T-cell (primary cell): ENCODE data around the gene RANBP6. TPM values are rescaled to one million over a fixed set of nuclear protein-coding genes. Genes with fewer than 3 reads are reported as not detected.

Source experiments
- ATAC-seq, 4 experiments: fragments of 200-7000 bp in 3 of 4; fragments of 150-1000 bp in 1 of 4; cut with Tn5 transposase; replicated peaks in 1 of 4; 1 replicate in 3 of 4; 2 replicates in 1 of 4; pipeline ENCODE4 v1.10.0; 2021; ENCODE audit warnings: moderate library complexity in 3 of 4, mild to moderate bottlenecking in 2 of 4, moderate number of reproducible peaks in 1 of 4
- CTCF ChIA-PET, 2 donors: fragments of 300-600 bp; sonication (Branson Sonifier 250); formaldehyde crosslinking; loops; one replicate each; lab custom pipeline; 2022; ENCODE audit warnings: antibody characterized with exemption in 2 of 2; lab: Charles Lee
- POLR2A ChIA-PET, 2 donors: fragments of 300-600 bp; sonication (Branson Sonifier 250); formaldehyde crosslinking; loops; one replicate each; lab custom pipeline; 2022; ENCODE audit warnings: antibody characterized with exemption in 2 of 2; lab: Charles Lee
- DNase-seq, 35 experiments: peaks; one replicate each; pipeline versions ENCODE4 v3.0.0 to v3.0.0-alpha.2; 2013 to 2023
- H3K27ac ChIP-seq: one replicate; pipeline ENCODE4 v1.5.1; 2013; ENCODE audit warnings: low read length
- H3K27me3 ChIP-seq, 2 experiments: replicated peaks in 1 of 2; 1 replicate in 1 of 2; 2 replicates in 1 of 2; pipeline versions ENCODE4 v1.6.1 to v1.7.0; 2013; ENCODE audit warnings: low read length in 1 of 2, mixed read lengths in 1 of 2; ENCODE audit not compliant: control insufficient read depth in 2 of 2, insufficient read depth in 2 of 2; ENCODE audit errors: extremely low read depth in 1 of 2
- H3K36me3 ChIP-seq, 2 donors: 1 replicate in 1 of 2; 2 replicates in 1 of 2; pipeline versions ENCODE4 v1.6.1 to v1.7.0; 2013; ENCODE audit warnings: low read length in 1 of 2; ENCODE audit not compliant: control insufficient read depth in 2 of 2, insufficient read depth in 1 of 2; ENCODE audit errors: extremely low read depth in 1 of 2
- H3K4me1 ChIP-seq, 2 experiments: 1 replicate in 1 of 2; 2 replicates in 1 of 2; pipeline versions ENCODE4 v1.6.1 to v1.7.0; 2013; ENCODE audit warnings: low read length in 2 of 2, mixed read lengths in 1 of 2; ENCODE audit not compliant: insufficient read depth in 2 of 2, control insufficient read depth in 1 of 2; ENCODE audit errors: extremely low read depth in 1 of 2
- H3K4me3 ChIP-seq, 2 donors: 1 replicate in 1 of 2; 2 replicates in 1 of 2; pipeline versions ENCODE4 v1.5.1 to v1.7.0; 2013; ENCODE audit warnings: mild to moderate bottlenecking in 2 of 2, low read length in 1 of 2, moderate library complexity in 1 of 2; ENCODE audit not compliant: control insufficient read depth in 1 of 2; ENCODE audit errors: extremely low read depth in 1 of 2
- H3K9me3 ChIP-seq: 2 replicates; pipeline ENCODE4 v1.7.0; 2013
- H3K27ac Mint-ChIP-seq, 2 donors: one replicate each; pipeline ENCODE4 v1.8.0; 2020 to 2021; ENCODE audit warnings: mild to moderate bottlenecking in 2 of 2, mixed read lengths in 2 of 2
- H3K27me3 Mint-ChIP-seq, 2 donors: one replicate each; pipeline ENCODE4 v1.8.0; 2021 to 2022; ENCODE audit warnings: mixed read lengths in 2 of 2
- H3K36me3 Mint-ChIP-seq: one replicate; pipeline ENCODE4 v1.8.0; 2021; ENCODE audit warnings: mixed read lengths
- H3K4me1 Mint-ChIP-seq, 3 donors: one replicate each; pipeline ENCODE4 v1.8.0; 2020 to 2022; ENCODE audit warnings: mixed read lengths in 3 of 3, mild to moderate bottlenecking in 1 of 3
- H3K4me3 Mint-ChIP-seq, 3 donors: one replicate each; pipeline ENCODE4 v1.8.0; 2020 to 2022; ENCODE audit warnings: mild to moderate bottlenecking in 3 of 3, mixed read lengths in 3 of 3, moderate library complexity in 3 of 3
- H3K9me3 Mint-ChIP-seq, 3 donors: one replicate each; pipeline ENCODE4 v1.8.0; 2020 to 2022; ENCODE audit warnings: mixed read lengths in 3 of 3
- WGBS: methylation state at CpG from one replicate; pipeline ENCODE4 v1.1.5; 2013; ENCODE audit warnings: missing lambda C conversion rate; ENCODE audit not compliant: insufficient coverage; 5-methylcytosine and 5-hydroxymethylcytosine counted together
- total RNA-seq, 35 experiments: library from RNA in 6 of 35; stranded (reverse) in 6 of 35; fragments of 120-200 nt in 1 of 35; gene quantifications; one replicate each; pipeline versions ENCODE4 v1.2.1 to v1.2.4 and lab custom pipeline; 2013 to 2026

The RANBP6 gene
- total RNA-seq, 5 donors from 2014 or later (not counting 1 experiment from before 2014, with no cell fraction given), result 26.2 to 34.6 (median 29.3) TPM

- CTCF ChIA-PET, result interaction anchor here in 1 of 2 donors (1.0 to 1.2 kb wide), 4 partner anchors 8 to 398 kb away, joined by 3 to 11 read pairs (median 6); partner anchors contain the start of gene UHRF2
- Histone ChIP-seq H3K4me1 (peaks cover 10 to 16% of the 10 kb centered on the region in 2 experiments), H3K36me3 (peaks cover 0 to 9% of the 10 kb centered on the region in 2 donors), H3K27me3 (no peaks in the 10 kb centered on the region), H3K4me3 (peak overlapping the region; percentile 88 to 97), H3K27ac (peak overlapping the region; percentile 84), H3K9me3 (peaks cover 2% of the 10 kb centered on the region)
- H3K9me3 Mint-ChIP-seq, result peaks cover 8 to 21% (median 20%) of the 10 kb centered on the region in 3 donors
- peaks cover 36% of the 10 kb centered on the region for H3K36me3 Mint-ChIP-seq
- peak in 1 of 35 experiments; percentile 17 for DNase-seq
- peak in 2 of 4 experiments; percentile 5 to 30 for ATAC-seq
- H3K27me3 Mint-ChIP-seq, result no peaks in the 10 kb centered on the region
- peak overlapping the region; percentile 90 to 99 for H3K27ac Mint-ChIP-seq
- POLR2A ChIA-PET, result interaction anchor here (0.5 to 1.1 kb wide), 6 partner anchors 9 to 398 kb away, joined by 3 to 23 read pairs (median 4); partner anchors contain the start of gene UHRF2 (in 1 of the 2)
- 3% methylated on average over 4 of the region's 9 CpGs for WGBS
- peak overlapping the region; percentile 89 to 98 (median 95) for H3K4me3 Mint-ChIP-seq
- peaks cover 32 to 49% (median 43%) of the 10 kb centered on the region in 3 donors for H3K4me1 Mint-ChIP-seq
These were observed 654 bp downstream of the RANBP6 start for GRCh38 chr9:6014670-6015270.

DNA sequence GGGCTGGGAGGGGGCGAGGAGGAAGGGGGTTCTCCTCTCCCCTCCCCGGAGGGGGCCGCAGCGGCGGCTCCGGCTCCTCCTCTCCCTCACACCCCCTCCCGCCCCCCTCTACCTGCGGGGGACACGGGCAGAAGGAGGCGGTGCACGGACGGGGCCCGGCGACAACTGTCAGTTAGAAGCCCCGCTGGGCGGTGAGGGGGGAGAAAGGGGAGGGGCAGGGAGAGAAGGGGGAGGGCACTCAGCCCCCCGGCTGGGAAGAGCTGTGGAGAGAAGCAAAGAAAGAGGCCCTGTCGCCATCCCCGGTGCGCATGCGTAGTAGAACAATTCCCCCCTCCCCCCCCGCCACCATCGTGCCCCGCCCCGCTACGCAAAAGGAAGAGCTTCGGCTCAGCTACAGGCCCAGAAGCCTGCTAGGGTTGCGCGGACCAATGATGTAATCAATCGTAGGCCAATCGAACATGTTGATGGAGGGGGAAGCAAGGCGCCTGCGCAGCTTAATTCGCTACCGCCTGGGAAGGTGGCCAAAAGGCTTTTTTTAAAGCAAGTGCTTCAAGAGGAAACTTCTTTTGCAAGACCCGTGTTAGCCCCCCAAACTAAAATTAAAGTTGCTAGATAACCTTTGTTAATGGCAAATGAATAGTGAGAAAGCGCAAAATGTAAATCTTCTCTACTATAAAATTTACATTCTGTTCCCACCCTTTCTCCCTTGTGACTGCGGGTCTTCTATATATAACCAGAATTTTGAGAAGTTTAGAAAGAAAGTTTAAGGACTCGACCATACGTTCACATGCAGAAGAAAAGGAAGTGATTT is 7.0 kb downstream of the RANBP6 start:
- peak overlapping the region; percentile 77 to 95 (median 77) for H3K4me3 Mint-ChIP-seq
- Histone ChIP-seq H3K27me3 (no peaks in the 10 kb centered on the region), H3K36me3 (peaks cover 0 to 14% of the 10 kb centered on the region in 2 donors), H3K4me3 (peak overlapping the region in 1 of 2 donors; percentile 91), H3K4me1 (peaks cover 13 to 16% of the 10 kb centered on the region in 2 experiments), H3K27ac (peak overlapping the region; percentile 95), H3K9me3 (no peaks in the 10 kb centered on the region)
- POLR2A ChIA-PET, result interaction anchor here (0.6 to 1.1 kb wide), 9 partner anchors 14 to 1347 kb away, joined by 3 to 14 read pairs (median 5); partner anchors contain the start of gene RIC1 (in 1 of the 2)
- H3K36me3 Mint-ChIP-seq, result peaks cover 22% of the 10 kb centered on the region
- peaks cover 49 to 70% (median 60%) of the 10 kb centered on the region in 3 donors for H3K4me1 Mint-ChIP-seq
- ATAC-seq, result peak; percentile 72 to 77 (median 73)
- peak; percentile 78 to 98 (median 95) for DNase-seq
- CTCF ChIA-PET, result interaction anchor here (0.6 to 2.4 kb wide), 12 partner anchors 8 to 298 kb away, joined by 3 to 11 read pairs (median 4); partner anchors contain the start of gene ERMP1 (in 1 of the 2)
- no peaks in the 10 kb centered on the region for H3K27me3 Mint-ChIP-seq
- peak overlapping the region; percentile 85 to 88 for H3K27ac Mint-ChIP-seq
- H3K9me3 Mint-ChIP-seq, result peaks cover 8 to 17% (median 15%) of the 10 kb centered on the region in 3 donors
- no CpG with 5 or more reads among the region's 40 CpGs for WGBS

DNA sequence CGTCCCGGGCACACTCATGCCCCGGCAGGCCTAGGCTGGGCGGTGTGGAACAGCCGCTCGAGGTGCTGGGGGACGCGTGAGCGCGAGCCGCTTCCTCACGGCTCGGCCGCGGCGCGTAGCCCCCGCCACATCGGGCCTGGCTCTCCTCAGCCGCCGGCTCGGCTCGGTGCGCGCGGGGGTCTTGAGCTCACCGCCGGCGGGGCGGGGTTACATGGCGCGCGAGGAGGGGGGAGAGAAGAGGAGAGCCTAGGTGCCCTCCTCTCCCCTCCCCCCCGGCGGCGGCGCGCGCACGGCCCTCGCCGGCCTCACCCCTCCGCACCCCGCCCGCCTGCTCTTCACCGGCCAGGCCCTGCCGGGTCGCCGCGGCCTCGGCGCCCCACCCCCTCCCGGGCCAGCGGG is 7.7 kb downstream of the RANBP6 start:
- DNase-seq, result peak in 34 of 35 experiments; percentile 64 to 87 (median 78)

DNA sequence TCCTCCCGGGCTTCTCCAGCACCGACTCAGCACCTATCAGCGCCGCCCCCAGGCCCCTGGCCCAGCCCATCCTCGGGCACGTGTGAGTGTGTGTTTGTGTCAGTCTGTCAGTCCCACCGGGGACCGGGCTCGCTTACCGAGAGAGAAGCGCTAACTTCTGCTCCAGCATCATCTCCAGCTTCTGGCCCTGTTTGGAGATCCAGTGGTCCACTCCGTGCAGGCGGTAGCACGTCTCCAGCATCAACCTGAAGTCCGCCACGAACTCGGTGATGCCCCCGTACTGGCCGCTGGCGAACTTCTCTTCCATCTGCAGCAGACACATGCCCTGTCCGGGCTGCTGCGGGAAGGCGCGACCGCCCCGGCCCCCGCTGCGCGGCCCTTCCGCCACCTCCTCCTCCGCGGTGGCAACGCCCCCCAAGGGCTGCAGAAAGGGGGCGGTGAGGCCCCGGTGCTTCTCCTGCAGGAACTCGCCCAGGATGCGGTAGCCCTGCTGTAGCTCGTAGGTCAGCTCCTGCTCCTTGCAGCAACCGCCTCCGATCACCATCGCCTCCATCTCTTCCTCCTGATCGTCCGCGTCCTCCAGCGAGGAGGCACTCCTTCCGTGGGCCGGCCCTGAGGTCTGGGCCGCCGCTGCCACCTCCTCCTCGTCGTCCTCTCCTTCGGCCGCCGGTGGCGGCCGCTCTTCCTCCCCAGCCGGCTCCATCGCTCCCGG is 8.2 kb downstream of the RANBP6 start:
- Mint-ChIP-seq H3K27me3 (no peaks in the 10 kb centered on the region), H3K4me3 (peak overlapping the region; percentile 92 to 95 (median 93)), H3K4me1 (peaks cover 43 to 67% (median 57%) of the 10 kb centered on the region in 3 donors), H3K9me3 (peaks cover 3 to 7% (median 7%) of the 10 kb centered on the region in 3 donors), H3K36me3 (peaks cover 10% of the 10 kb centered on the region), H3K27ac (peak overlapping the region; percentile 92 to 96)
- peaks cover 0 to 10% of the 10 kb centered on the region in 2 donors for H3K36me3 ChIP-seq
- DNase-seq (peak; percentile 85 to 97 (median 94)), ATAC-seq (peak; percentile 78 to 82 (median 80))
- H3K27ac ChIP-seq, result peak overlapping the region; percentile 76
- no peaks in the 10 kb centered on the region for H3K9me3 ChIP-seq
- peak overlapping the region; percentile 67 to 91 for H3K4me3 ChIP-seq
- no peaks in the 10 kb centered on the region for H3K27me3 ChIP-seq
- under 1% methylated on average over 47 of the region's 59 CpGs for WGBS
- H3K4me1 ChIP-seq, result peaks cover 16% of the 10 kb centered on the region in 2 experiments
- POLR2A ChIA-PET, result interaction anchor here in 1 of 2 donors (0.5 to 0.9 kb wide), 3 partner anchors 61 to 675 kb away, joined by 3 to 13 read pairs (median 3); partner anchors contain the start of gene RIC1
- CTCF ChIA-PET, result interaction anchor here in 1 of 2 donors (1.3 to 2.4 kb wide), 3 partner anchors 8 to 73 kb away, joined by 3 to 11 read pairs (median 9); partner anchors contain the start of gene RANBP6

More for the DNA sequence above, 7.7 kb downstream of the RANBP6 start:
- Mint-ChIP-seq H3K27me3 (no peaks in the 10 kb centered on the region), H3K36me3 (peaks cover 16% of the 10 kb centered on the region), H3K9me3 (peaks cover 3 to 11% (median 9%) of the 10 kb centered on the region in 3 donors), H3K4me1 (peaks cover 43 to 68% (median 59%) of the 10 kb centered on the region in 3 donors), H3K4me3 (peak overlapping the region; percentile 92 to 95 (median 93)), H3K27ac (peak overlapping the region; percentile 92 to 96)
- ChIA-PET POLR2A (interaction anchor here in 1 of 2 donors (0.8 to 1.1 kb wide), 4 partner anchors 16 to 406 kb away, joined by 3 to 14 read pairs (median 4); partner anchors contain the start of gene RIC1), CTCF (interaction anchor here (0.8 to 2.4 kb wide), 11 partner anchors 8 to 299 kb away, joined by 3 to 11 read pairs (median 3); partner anchors contain the start of gene ERMP1 (in 1 of the 2))
- ATAC-seq, result peak; percentile 56 to 62 (median 60)
- Histone ChIP-seq H3K27me3 (no peaks in the 10 kb centered on the region), H3K4me1 (peaks cover 13 to 16% of the 10 kb centered on the region in 2 experiments), H3K27ac (peak overlapping the region; percentile 95), H3K4me3 (peak overlapping the region; percentile 67 to 91), H3K36me3 (peaks cover 0 to 10% of the 10 kb centered on the region in 2 donors), H3K9me3 (no peaks in the 10 kb centered on the region)
- WGBS, result 2% methylated on average over 19 of the region's 54 CpGs

DNA sequence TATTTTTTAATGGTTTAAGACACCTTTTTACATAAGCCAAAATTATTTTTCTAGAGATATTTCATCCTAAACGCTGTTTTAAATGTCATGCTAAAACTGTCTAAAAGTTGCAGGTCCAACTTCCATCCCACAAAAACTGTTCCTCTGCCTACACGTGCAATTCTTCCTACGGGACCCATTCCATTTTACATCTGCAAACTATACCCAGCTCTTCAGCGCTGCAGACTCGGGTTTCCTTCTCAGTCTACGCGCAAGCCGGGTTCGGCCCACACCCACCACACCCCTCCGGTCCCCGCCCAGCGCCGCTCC is 8.7 kb downstream of the RANBP6 start:
- peaks cover 43 to 66% (median 58%) of the 10 kb centered on the region in 3 donors for H3K4me1 Mint-ChIP-seq
- H3K27me3 Mint-ChIP-seq, result no peaks in the 10 kb centered on the region
- no peaks in the 10 kb centered on the region for H3K9me3 ChIP-seq
- CTCF ChIA-PET, result interaction anchor here in 1 of 2 donors (1.3 to 2.4 kb wide), 2 partner anchors 9 to 17 kb away, joined by 9 to 11 read pairs; partner anchors contain the start of gene RANBP6
- POLR2A ChIA-PET, result interaction anchor here (0.5 to 1.0 kb wide), 4 partner anchors 15 to 675 kb away, joined by 3 to 13 read pairs (median 6); partner anchors contain the start of gene RIC1 (in 1 of the 2)
- peaks cover 0 to 10% of the 10 kb centered on the region in 2 donors for H3K36me3 ChIP-seq
- H3K4me1 ChIP-seq, result peaks cover 16% of the 10 kb centered on the region in 2 experiments
- peak overlapping the region; percentile 67 to 91 for H3K4me3 ChIP-seq
- ATAC-seq, result no peak
- peaks cover under 1 to 3% (median 2%) of the 10 kb centered on the region in 3 donors for H3K9me3 Mint-ChIP-seq
- no peak for DNase-seq
- peaks cover 5% of the 10 kb centered on the region for H3K36me3 Mint-ChIP-seq
- H3K27me3 ChIP-seq, result no peaks in the 10 kb centered on the region
- peak overlapping the region; percentile 76 for H3K27ac ChIP-seq
- H3K4me3 Mint-ChIP-seq, result peak overlapping the region; percentile 92 to 95 (median 93)
- peak overlapping the region; percentile 92 to 96 for H3K27ac Mint-ChIP-seq
- 0% methylated on average over 9 of the region's 13 CpGs for WGBS
